GM12878 (cell line): Measurements from ENCODE around the gene HNRNPM. TPM values are rescaled to one million over a fixed set of nuclear protein-coding genes. Genes with fewer than 3 reads are reported as not detected.

Source experiments
- ATAC-seq: fragments of 200-7000 bp; cut with Tn5 transposase; 3 replicates; pipeline ENCODE4 v1.9.1; 2020; ENCODE audit warnings: mild to moderate bottlenecking, moderate library complexity
- BruUV-seq: library from RNA; stranded (reverse); fragments of 400-500 nt; replicated peaks from 2 replicates; lab custom pipeline; 2021; lab: Mats Ljungman, UMichigan
- CTCF ChIA-PET: fragments of 300-600 bp; sonication (Branson Sonifier 250); formaldehyde crosslinking; extraction: SDS; loops from one replicate; lab custom pipeline; 2021; ENCODE audit warnings: inconsistent platforms; lab: Yijun Ruan, JAX
- POLR2A ChIA-PET: fragments of 350-600 bp; formaldehyde crosslinking; extraction: SDS; loops from one replicate; lab custom pipeline; 2021; ENCODE audit warnings: inconsistent platforms; lab: Charles Lee
- RAD21 ChIA-PET: fragments of 300-600 bp; sonication (Branson Sonifier 250); formaldehyde crosslinking; loops from one replicate; lab custom pipeline; 2023; ENCODE audit warnings: antibody characterized with exemption; ENCODE audit not compliant: unreplicated experiment; lab: Charles Lee
- SMC1A ChIA-PET: fragments of 300-600 bp; sonication (Branson Sonifier 250); formaldehyde crosslinking; loops from one replicate; lab custom pipeline; 2023; ENCODE audit not compliant: unreplicated experiment, uncharacterized antibody; lab: Charles Lee
- DNase-seq: peaks from one replicate; pipeline ENCODE4 v3.0.0-alpha.2; 2011; ENCODE audit warnings: low read depth, low spot score
- FAIRE-seq: peaks from 3 replicates; lab custom pipeline; 2011; peaks lifted over from hg19 to GRCh38; lab: Jason Lieb, UNC
- H2AFZ ChIP-seq: 2 replicates; pipeline ENCODE4 v1.6.0; 2011; ENCODE audit warnings: low read depth, low read length, control low read depth; ENCODE audit not compliant: control insufficient read depth
- H3K27ac ChIP-seq: 2 replicates; pipeline ENCODE4 v1.5.1; 2011; ENCODE audit warnings: control low read depth; ENCODE audit not compliant: control insufficient read depth, insufficient read depth
- H3K27me3 ChIP-seq, 2 experiments: replicated peaks in 1 of 2; 2 replicates each; pipeline versions ENCODE4 v1.6.0 to v1.6.1; 2011; ENCODE audit warnings: low read length in 1 of 2; ENCODE audit not compliant: control insufficient read depth in 2 of 2, insufficient read depth in 2 of 2
- H3K36me3 ChIP-seq, 2 experiments: 2 replicates each; pipeline ENCODE4 v1.5.1; 2011; ENCODE audit warnings: low read length in 1 of 2; ENCODE audit not compliant: control insufficient read depth in 2 of 2, insufficient read depth in 2 of 2
- H3K4me1 ChIP-seq: 2 replicates; pipeline ENCODE4 v1.6.1; 2011; ENCODE audit warnings: mild to moderate bottlenecking, low read length, moderate library complexity, mixed read lengths; ENCODE audit not compliant: control insufficient read depth, insufficient read depth
- H3K4me2 ChIP-seq: 2 replicates; pipeline ENCODE4 v1.6.0; 2011; ENCODE audit warnings: control low read depth; ENCODE audit not compliant: control insufficient read depth, insufficient read depth
- H3K4me3 ChIP-seq: fragments of 200-600 bp; sonication (generic); 2 replicates; pipeline ENCODE4 v1.5.1; 2016
- H3K79me2 ChIP-seq: 2 replicates; pipeline ENCODE4 v1.6.0; 2011; ENCODE audit warnings: low read length; ENCODE audit not compliant: control insufficient read depth, insufficient read depth
- H3K9ac ChIP-seq: 2 replicates; pipeline ENCODE4 v1.8.0; 2011; ENCODE audit warnings: low read length, control low read depth, mixed read lengths; ENCODE audit not compliant: control insufficient read depth, insufficient read depth
- H3K9me3 ChIP-seq: replicated peaks from 3 replicates; pipeline ENCODE4 v1.5.1; 2011; ENCODE audit warnings: mild to moderate bottlenecking, low read length; ENCODE audit not compliant: control insufficient read depth, insufficient read depth
- H4K20me1 ChIP-seq: 2 replicates; pipeline ENCODE4 v1.6.0; 2011; ENCODE audit not compliant: control insufficient read depth, insufficient read depth
- ASH2L ChIP-seq: fragments of 300-600, 200-600 bp; sonication (generic); IDR thresholded peaks from 2 replicates; pipeline ENCODE4 v1.6.1; 2017; ENCODE audit warnings: low read depth, mild to moderate bottlenecking, borderline replicate concordance
- KAT2A ChIP-seq: conservative IDR thresholded peaks from 2 replicates; pipeline ENCODE4 v1.6.1; 2011; ENCODE audit warnings: low read depth, low read length; ENCODE audit not compliant: control insufficient read depth
- MEF2A ChIP-seq: IDR thresholded peaks from 2 replicates; pipeline ENCODE4 v1.6.1; 2011; ENCODE audit warnings: low read depth, mild to moderate bottlenecking, low read length, moderate library complexity; ENCODE audit not compliant: insufficient read depth
- POLR2A ChIP-seq: IDR thresholded peaks from 2 replicates; pipeline ENCODE4 v1.6.1; 2011; ENCODE audit warnings: low read depth, mild to moderate bottlenecking, low read length
- RFX5 ChIP-seq: IDR thresholded peaks from 2 replicates; pipeline ENCODE4 v1.6.1; 2011; ENCODE audit warnings: low read depth, low read length, improper control_type of control experiment
- SP1 ChIP-seq: IDR thresholded peaks from one replicate; pipeline ENCODE4 v1.6.1; 2011; ENCODE audit warnings: low read depth, low read length
- YBX1 ChIP-seq: fragments of 450-650 bp; IDR thresholded peaks from 2 replicates; pipeline ENCODE4 v1.6.1; 2016; ENCODE audit warnings: antibody characterized with exemption
- ZNF217 ChIP-seq: fragments of 450-650 bp; IDR thresholded peaks from 2 replicates; pipeline ENCODE4 v1.6.1; 2017; ENCODE audit warnings: antibody characterized with exemption, mild to moderate bottlenecking
- WGBS: methylation state at CpG from one replicate; pipeline ENCODE4 v1.1.6; 2016; ENCODE audit warnings: low lambda C conversion rate; ENCODE audit not compliant: insufficient replicate concordance, insufficient coverage; ENCODE audit errors: missing lambda C conversion rate; 5-methylcytosine and 5-hydroxymethylcytosine counted together
- in situ Hi-C: fragments of 300-500 bp; cut with MboI; formaldehyde crosslinking; loops from 9 replicates; pipeline ENCODE4 v1.14.3; 2018; ENCODE audit warnings: mixed read lengths
- intact Hi-C: fragments of 100-400 bp; cut with micrococcal nuclease; formaldehyde crosslinking; loops from one replicate; pipeline ENCODE4 v1.14.2; 2022; ENCODE audit not compliant: unreplicated experiment
- polyA plus RNA-seq, 11 experiments: library from polyadenylated mRNA; depleted of rRNA in 4 of 11; unstranded in 6 of 11; stranded (reverse) in 5 of 11; fragments of >200 nt; fragmentation: Nextera tagmentation in 4 of 11; fragmentation: Illumina TruSeq in 1 of 11; extraction: Ambion mirVana in 4 of 11; extraction: Trizol in 1 of 11; gene quantifications; 1 replicate in 1 of 11; 2 replicates in 10 of 11; pipeline versions ENCODE4 v1.2.1 to v1.2.3, GENCODE V29; 2011 to 2016; ENCODE audit warnings: inconsistent platforms in 2 of 11, missing spikeins in 2 of 11, low read depth in 1 of 11
- total RNA-seq, 4 experiments: library from RNA; depleted of rRNA in 3 of 4; stranded (reverse); fragments of >200 nt in 3 of 4; fragmentation: Illumina TruSeq in 1 of 4; extraction: Trizol in 1 of 4; gene quantifications; 2 replicates each; pipeline versions ENCODE4 v1.2.1 to v1.2.3, GENCODE V29; 2013 to 2021
- TF ChIP-seq, protein P1 (sequence below): IDR thresholded peaks from 2 replicates; pipeline ENCODE4 v1.6.1; 2012; ENCODE audit warnings: improper control_type of control experiment, low read depth, low read length; ENCODE audit not compliant: insufficient replicate concordance

The HNRNPM gene
- total and polyA plus RNA-seq, 10 of the 15 experiments (the other 5 are each of a cell fraction or from before 2014, with no cell fraction given) = 14.3 to 415 (median 198) TPM

DNA sequence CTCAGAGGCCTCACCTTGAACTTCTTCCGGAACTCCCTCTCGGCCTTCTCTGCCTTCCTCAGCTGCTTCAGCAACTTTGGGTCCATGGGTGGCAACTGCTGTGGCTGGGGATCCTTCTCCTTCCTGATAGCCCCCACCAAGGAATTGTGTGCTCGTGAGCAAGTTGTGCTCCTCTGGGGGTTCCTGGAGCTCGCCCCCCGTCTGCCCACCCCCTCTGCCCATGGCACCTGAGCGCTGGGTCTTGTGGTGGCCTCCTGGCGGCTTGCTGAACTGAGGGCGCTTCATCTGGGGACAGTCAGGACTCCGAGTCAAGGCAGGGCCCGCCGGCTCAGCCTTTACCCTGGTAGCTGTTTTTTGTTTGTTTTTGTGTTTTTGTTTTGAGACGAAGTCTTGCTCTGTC, 46.1 kb downstream of the HNRNPM start:
- 90% methylated on average over 12 of the region's 12 CpGs for WGBS
- Histone ChIP-seq H3K27me3 (no peaks in the 10 kb centered on the region), H3K4me3 (no peak overlapping the region), H3K9me3 (no peaks in the 10 kb centered on the region), H3K9ac (no peak overlapping the region), H3K4me2 (no peak overlapping the region), H3K36me3 (peaks cover 23 to 28% of the 10 kb centered on the region in 2 experiments), H3K27ac (no peak overlapping the region), H3K79me2 (no peaks in the 10 kb centered on the region), H2AFZ (no peak overlapping the region), H3K4me1 (peaks cover 7% of the 10 kb centered on the region), H4K20me1 (no peaks in the 10 kb centered on the region; the same call in 1 of the 2 replicates)
- ChIA-PET RAD21 (no interaction called here), POLR2A (no interaction called here), CTCF (interaction anchor here (0.8 kb wide), 1 partner anchor 79 kb away, joined by 3 read pairs; no protein-coding TSS in a partner anchor), SMC1A (no interaction called here)
- ATAC-seq (no peak), FAIRE-seq (no peak), DNase-seq (no peak)
- intact Hi-C loops = no loop called here
- BruUV-seq = no TSS peak
- in situ Hi-C loops = no loop called here
- no peak for TF ChIP-seq ASH2L
- no peak for TF ChIP-seq KAT2A
- TF ChIP-seq ZNF217 = no peak
- TF ChIP-seq SP1 = no peak
- no peak for TF ChIP-seq YBX1
- no peak for TF ChIP-seq MEF2A
- TF ChIP-seq, protein P1, sequence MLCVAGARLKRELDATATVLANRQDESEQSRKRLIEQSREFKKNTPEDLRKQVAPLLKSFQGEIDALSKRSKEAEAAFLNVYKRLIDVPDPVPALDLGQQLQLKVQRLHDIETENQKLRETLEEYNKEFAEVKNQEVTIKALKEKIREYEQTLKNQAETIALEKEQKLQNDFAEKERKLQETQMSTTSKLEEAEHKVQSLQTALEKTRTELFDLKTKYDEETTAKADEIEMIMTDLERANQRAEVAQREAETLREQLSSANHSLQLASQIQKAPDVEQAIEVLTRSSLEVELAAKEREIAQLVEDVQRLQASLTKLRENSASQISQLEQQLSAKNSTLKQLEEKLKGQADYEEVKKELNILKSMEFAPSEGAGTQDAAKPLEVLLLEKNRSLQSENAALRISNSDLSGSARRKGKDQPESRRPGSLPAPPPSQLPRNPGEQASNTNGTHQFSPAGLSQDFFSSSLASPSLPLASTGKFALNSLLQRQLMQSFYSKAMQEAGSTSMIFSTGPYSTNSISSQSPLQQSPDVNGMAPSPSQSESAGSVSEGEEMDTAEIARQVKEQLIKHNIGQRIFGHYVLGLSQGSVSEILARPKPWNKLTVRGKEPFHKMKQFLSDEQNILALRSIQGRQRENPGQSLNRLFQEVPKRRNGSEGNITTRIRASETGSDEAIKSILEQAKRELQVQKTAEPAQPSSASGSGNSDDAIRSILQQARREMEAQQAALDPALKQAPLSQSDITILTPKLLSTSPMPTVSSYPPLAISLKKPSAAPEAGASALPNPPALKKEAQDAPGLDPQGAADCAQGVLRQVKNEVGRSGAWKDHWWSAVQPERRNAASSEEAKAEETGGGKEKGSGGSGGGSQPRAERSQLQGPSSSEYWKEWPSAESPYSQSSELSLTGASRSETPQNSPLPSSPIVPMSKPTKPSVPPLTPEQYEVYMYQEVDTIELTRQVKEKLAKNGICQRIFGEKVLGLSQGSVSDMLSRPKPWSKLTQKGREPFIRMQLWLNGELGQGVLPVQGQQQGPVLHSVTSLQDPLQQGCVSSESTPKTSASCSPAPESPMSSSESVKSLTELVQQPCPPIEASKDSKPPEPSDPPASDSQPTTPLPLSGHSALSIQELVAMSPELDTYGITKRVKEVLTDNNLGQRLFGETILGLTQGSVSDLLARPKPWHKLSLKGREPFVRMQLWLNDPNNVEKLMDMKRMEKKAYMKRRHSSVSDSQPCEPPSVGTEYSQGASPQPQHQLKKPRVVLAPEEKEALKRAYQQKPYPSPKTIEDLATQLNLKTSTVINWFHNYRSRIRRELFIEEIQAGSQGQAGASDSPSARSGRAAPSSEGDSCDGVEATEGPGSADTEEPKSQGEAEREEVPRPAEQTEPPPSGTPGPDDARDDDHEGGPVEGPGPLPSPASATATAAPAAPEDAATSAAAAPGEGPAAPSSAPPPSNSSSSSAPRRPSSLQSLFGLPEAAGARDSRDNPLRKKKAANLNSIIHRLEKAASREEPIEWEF = no peak
- TF ChIP-seq RFX5 = no peak
- no peak for TF ChIP-seq POLR2A
